SKM-1 (cell line): Measurements from ENCODE around the gene ETFA.

Experiments
- DNase-seq: peaks from one replicate; lab custom pipeline; 2025; ENCODE audit not compliant: unreplicated experiment; lab: John Stamatoyannopoulos, UW

ETFA gene

GRCh38 chr15:76221085-76221767, 90.0 kb downstream of the ETFA start:
- DNase-seq = no peak

- no peak for DNase-seq
Measured at GRCh38 chr15:76217882-76218217, 93.4 kb downstream of the ETFA start.

- DNase-seq = no peak
Measured at GRCh38 chr15:76217029-76217881, 94.0 kb downstream of the ETFA start.

DNA sequence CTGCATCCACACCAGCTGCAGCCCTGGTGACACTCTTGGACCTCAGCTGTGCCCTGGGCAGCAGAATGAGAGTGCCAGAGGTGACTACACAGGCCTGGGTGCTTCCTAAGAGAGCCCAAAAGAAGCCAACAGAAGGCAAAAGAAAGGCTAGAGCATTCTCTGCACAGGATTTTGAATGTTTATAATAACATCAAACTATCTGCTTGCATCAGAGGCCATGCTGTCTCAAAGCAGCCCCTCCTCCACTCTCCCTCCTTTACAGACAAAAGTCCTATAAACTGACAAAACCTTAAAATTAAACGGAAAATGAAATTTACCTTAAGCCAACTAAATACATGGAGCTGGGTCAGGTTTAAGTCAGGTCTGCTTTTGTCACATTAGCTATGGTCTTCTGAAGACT, 95.6 kb downstream of the ETFA start:
- no peak for DNase-seq

GRCh38 chr15:76209942-76210341, 101.3 kb downstream of the ETFA start:
- no peak for DNase-seq

DNA sequence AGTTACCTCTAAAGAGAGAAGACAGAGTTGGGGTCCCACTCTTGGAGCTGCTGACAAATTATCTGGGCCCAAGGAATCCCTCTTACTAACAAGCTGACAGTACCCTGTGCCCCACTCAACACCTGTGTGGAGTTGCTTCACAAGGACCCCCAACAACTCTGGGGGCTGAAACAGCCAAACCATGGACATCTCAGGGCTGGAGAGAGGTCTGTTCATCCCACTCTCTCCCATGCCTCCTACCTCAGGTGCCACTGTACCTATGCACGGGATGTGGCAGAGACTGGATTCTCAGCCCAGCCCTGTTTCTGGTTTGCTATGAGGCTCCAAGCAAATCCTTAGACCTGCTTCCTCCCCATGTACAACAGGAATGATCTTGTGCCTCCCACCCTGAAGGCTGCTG, 101.7 kb downstream of the ETFA start:
- DNase-seq = no peak

- no peak for DNase-seq
Measured at GRCh38 chr15:76208786-76209424, 102.4 kb downstream of the ETFA start.

DNA sequence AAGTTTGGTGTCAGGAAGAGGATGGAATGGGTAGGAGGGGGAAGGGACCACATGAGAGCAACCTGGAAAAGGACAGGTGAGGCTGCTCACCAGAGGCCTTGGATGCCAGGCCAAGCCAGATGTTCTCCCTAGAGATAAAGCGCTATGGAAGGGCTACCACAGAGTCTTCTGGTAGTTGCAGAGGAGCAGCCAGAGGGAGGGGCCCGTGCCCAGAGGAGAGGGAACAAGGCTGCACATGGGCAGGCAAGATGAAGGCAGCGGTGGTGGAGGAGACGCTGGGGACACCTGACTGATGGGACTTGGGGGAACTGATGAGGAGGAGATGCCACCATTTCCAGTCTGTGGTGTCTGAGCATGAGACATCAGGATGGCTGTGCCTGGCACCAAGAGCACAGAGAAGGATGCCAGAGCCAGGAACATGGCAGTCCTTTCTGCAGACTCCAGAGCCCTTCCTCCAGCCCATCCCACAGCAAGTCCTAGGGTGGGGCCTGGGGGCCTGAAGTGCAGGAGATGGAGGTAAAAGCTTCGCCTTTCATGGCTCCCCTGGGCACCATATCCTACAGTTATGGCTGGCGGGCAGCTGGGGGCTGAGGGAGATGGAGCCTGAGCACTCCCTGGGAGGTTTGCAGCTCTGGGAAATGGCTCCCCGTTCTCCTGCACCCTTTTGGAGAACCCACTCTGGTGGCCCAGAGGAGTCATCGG, 103.0 kb downstream of the ETFA start:
- DNase-seq = no peak

DNA sequence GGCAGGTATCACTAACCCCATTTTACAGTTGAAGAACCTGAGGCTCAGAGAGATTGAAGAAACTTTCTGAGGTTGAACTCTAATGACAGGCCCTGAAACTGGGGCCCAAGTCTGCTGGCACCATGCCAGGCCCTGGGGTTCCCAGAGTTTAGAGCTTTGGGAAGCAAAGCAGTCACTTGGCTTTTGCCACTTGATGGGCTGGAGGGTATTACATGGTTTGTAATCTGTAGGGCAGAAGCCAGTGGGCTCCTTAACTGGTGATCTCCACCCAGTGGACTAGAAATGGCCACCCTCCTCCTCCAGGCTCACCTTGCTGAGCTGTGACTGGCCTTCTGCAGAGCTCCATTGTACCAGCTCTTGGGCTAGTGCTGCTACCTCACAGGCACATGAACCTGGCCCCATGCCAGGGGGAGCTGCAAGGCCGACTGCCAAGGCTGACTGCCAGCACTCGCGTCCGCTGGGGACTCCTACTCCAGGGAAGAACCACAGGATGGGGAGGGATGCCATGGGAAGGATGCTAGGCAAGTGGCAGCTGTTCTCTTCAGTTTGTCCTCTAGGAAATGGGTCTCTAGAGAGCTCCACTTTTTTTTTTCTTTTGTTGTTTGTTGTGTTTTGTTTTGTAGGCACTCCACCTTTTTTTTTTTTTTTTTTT, 104.8 kb downstream of the ETFA start:
- no peak for DNase-seq

- no peak for DNase-seq
Measured at GRCh38 chr15:76204916-76205460, 106.3 kb downstream of the ETFA start.

DNA sequence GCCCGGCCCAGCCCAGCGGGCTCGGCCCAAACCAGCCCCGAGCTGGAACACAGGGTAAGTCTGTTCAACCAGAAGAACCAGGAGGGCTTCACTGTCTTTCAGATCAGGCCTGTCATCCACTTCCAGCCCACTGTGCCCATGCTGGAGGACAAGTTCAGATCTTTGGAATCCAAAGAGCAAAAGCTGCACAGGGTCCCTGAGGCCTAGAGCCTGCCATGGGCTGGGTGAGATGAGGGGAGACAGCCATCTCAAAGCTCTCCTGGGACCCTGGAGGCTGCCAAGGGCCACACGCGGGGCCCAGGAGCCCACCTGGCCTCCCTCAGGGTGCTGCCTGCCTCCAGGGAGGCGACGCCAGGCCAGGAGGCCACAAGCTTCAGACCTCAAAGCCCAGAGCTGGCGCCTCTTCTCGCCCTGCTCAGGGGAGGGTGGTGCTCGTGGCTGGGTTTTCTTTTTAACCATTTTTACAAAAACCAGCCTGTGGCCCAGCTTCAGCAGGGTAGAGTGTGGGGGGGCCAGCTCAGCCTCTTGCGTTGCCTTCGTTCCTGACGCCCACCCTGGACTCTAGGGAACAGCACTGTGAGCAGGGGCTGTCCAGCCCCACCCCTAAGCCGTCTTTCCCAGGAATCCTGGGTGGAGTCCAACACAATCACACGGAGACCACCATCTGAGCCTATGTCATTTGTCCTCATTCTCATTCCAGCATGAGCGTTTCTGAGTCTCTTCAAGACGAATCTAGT, 107.0 kb downstream of the ETFA start:
- DNase-seq = no peak

- no peak for DNase-seq
Measured at GRCh38 chr15:76203346-76204108, 107.7 kb downstream of the ETFA start.

GRCh38 chr15:76201536-76202255, 109.6 kb downstream of the ETFA start:
- no peak for DNase-seq

- no peak for DNase-seq
Measured at GRCh38 chr15:76200641-76201105, 110.6 kb downstream of the ETFA start.

GRCh38 chr15:76200083-76200465, 111.2 kb downstream of the ETFA start:
- DNase-seq = no peak

- DNase-seq = no peak
Measured at GRCh38 chr15:76199106-76200082, 111.9 kb downstream of the ETFA start.

DNA sequence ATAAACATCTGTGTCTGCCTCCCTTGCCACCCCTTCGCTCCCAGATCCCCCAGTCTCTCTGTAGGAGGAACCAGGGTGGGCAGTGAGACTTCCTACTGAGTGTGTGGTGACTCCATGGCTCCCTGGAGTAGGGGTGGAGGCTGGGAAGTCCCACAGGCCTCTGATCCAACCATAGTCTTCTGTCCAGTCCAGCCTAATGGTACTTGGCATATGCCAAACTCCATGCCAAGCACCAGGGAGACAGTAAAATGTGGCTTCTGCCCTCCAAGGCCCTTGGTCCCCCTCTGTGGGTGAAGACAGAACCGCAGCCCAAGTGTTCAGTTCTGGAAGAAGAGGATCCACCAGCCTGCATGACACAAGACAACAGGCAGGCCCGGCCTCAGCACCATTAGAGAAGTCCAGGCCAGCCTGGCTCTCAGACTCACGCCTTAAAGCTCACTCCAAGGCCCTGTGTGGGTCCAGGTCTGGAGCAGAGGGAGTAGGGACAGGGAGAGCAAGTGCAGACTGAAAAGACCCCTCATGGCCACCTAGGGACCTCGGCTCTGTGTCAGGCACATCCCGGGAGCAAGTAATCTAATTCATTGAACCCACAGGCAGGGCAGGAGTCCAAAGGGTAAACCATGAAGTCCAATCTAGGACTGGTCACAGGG, 112.7 kb downstream of the ETFA start:
- no peak for DNase-seq
